Measurements from ENCODE around the gene STK26.
"Not testable (repeated sequence)": the region's sequence is repeated elsewhere in the genome, so short reads cannot be mapped to it uniquely, and the experiment has no call there.

The STK26 gene

GRCh38 chrX:132022967-132023895 is at the start of gene STK26:
STK26 (plus strand) TSS chrX:132023302; CDS start chrX:132023618, 316 bp downstream.
- FAIRE-seq (no peak), DNase-seq (ENCODE audit: insufficient read length, low spot score) (peak; percentile 67)
- TF ChIP-seq POLR2A (IDR thresholded peaks at IDR 0.05; ENCODE audit: low read depth, low read length) = peak; percentile 77

- no peak for TF ChIP-seq POLR2A (IDR thresholded peaks at IDR 0.05; ENCODE audit: low read depth, low read length)
- DNase-seq (ENCODE audit: insufficient read length, low spot score) (no peak), FAIRE-seq (no peak)
These were observed 47.3 kb upstream of the STK26 start for GRCh38 chrX:131975851-131976250.

GRCh38 chrX:131977619-131978018 is 45.5 kb upstream of the STK26 start:
- TF ChIP-seq POLR2A (IDR thresholded peaks at IDR 0.05; ENCODE audit: low read depth, low read length) = no peak
- DNase-seq (ENCODE audit: insufficient read length, low spot score) = no peak
- FAIRE-seq = no peak

- DNase-seq (ENCODE audit: insufficient read length, low spot score) (no peak), FAIRE-seq (no peak)
- no peak for TF ChIP-seq POLR2A (IDR thresholded peaks at IDR 0.05; ENCODE audit: low read depth, low read length)
These were observed 44.0 kb upstream of the STK26 start for GRCh38 chrX:131979116-131979515.

- FAIRE-seq = no peak
- no peak for DNase-seq (ENCODE audit: insufficient read length, low spot score)
- no peak for TF ChIP-seq POLR2A (IDR thresholded peaks at IDR 0.05; ENCODE audit: low read depth, low read length)
These were observed 37.5 kb upstream of the STK26 start for GRCh38 chrX:131985526-131986049.

GRCh38 chrX:131987252-131987651 is 35.9 kb upstream of the STK26 start:
- FAIRE-seq (no peak), DNase-seq (ENCODE audit: insufficient read length, low spot score) (no peak)
- no peak for TF ChIP-seq POLR2A (IDR thresholded peaks at IDR 0.05; ENCODE audit: low read depth, low read length)

- FAIRE-seq (no peak), DNase-seq (ENCODE audit: insufficient read length, low spot score) (no peak)
- no peak for TF ChIP-seq POLR2A (IDR thresholded peaks at IDR 0.05; ENCODE audit: low read depth, low read length)
These were observed 34.9 kb upstream of the STK26 start for GRCh38 chrX:131988236-131988635.

- no peak for DNase-seq (ENCODE audit: insufficient read length, low spot score)
- TF ChIP-seq POLR2A (IDR thresholded peaks at IDR 0.05; ENCODE audit: low read depth, low read length) = no peak
- FAIRE-seq = no peak
These were observed 22.0 kb upstream of the STK26 start for GRCh38 chrX:132001127-132001526.

GRCh38 chrX:132004728-132005127 is 18.4 kb upstream of the STK26 start:
- no peak for TF ChIP-seq POLR2A (IDR thresholded peaks at IDR 0.05; ENCODE audit: low read depth, low read length)
- no peak for FAIRE-seq
- no peak for DNase-seq (ENCODE audit: insufficient read length, low spot score)

- DNase-seq (ENCODE audit: insufficient read length, low spot score) = no peak
- FAIRE-seq = no peak
- TF ChIP-seq POLR2A (IDR thresholded peaks at IDR 0.05; ENCODE audit: low read depth, low read length) = no peak
These were observed 13.8 kb upstream of the STK26 start for GRCh38 chrX:132009350-132009749.

- not testable (repeated sequence) for FAIRE-seq; DNase-seq (ENCODE audit: insufficient read length, low spot score)
These were observed 12.9 kb upstream of the STK26 start for GRCh38 chrX:132010213-132010612.

GRCh38 chrX:132015875-132016274 is 7.2 kb upstream of the STK26 start:
- FAIRE-seq (no peak), DNase-seq (ENCODE audit: insufficient read length, low spot score) (no peak)
- no peak for TF ChIP-seq POLR2A (IDR thresholded peaks at IDR 0.05; ENCODE audit: low read depth, low read length)

GRCh38 chrX:132016628-132017430 is 6.3 kb upstream of the STK26 start:
- no peak for TF ChIP-seq POLR2A (IDR thresholded peaks at IDR 0.05; ENCODE audit: low read depth, low read length)
- FAIRE-seq (no peak), DNase-seq (ENCODE audit: insufficient read length, low spot score) (no peak)

Data from H54 (cell line).